ENCODE results near the gene PLA2G1B.

The PLA2G1B gene

DNA sequence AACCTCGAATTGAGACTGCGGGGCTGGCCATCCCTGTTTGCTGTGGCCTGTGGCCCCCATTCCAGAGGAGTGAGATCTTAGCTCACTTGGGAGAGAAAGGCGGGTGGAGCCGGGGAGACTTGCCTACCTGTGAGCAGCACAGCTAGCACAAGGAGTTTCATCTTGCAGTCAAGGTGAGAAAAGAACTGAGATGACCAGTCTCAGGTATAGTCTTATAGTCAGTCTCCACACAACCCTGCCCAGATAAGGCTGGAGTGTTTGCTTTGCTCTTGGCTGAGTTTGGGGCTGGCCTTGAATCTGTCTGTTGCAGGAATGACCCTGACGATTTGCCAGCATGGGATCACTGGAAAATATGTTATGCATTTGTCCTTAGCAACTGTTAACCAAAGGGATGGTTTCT, at the start of gene PLA2G1B:
PLA2G1B (minus strand) TSS at position 187 of the 400 bp plus-strand sequence; CDS start at position 161, 26 bp downstream.
- DNase-seq: no peak

DNA sequence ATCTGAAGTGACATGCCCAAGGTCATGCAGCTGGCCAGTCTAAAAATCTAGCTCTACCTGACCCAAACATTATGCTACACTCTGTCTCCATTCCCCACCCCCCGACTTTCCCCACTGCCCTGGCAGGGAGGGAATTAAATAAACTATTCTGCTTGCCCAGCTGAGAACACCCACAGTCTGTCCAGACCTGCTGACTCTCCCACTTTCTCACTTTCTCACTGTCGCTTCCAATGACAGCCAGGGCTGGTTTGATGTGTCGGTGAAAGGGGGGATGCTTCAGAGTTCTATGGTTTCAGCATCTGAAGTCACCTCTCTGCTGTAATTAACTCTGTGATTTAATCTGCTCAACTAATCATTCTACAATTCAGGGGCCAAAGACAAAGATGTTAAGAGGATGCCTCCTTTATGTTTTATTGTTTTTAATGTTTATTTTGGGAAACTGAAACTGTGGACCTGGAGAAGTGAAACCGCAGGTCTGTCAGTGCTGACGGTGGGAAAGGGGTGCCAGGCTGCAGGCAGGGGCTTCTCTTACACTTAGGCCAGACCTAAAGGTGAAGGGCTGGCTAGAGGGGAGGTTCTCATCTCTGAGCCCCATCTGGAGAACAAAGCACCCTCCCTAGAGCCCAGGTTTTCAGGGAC, 49.5 kb upstream of the PLA2G1B start:
- DNase-seq: no peak

DNA sequence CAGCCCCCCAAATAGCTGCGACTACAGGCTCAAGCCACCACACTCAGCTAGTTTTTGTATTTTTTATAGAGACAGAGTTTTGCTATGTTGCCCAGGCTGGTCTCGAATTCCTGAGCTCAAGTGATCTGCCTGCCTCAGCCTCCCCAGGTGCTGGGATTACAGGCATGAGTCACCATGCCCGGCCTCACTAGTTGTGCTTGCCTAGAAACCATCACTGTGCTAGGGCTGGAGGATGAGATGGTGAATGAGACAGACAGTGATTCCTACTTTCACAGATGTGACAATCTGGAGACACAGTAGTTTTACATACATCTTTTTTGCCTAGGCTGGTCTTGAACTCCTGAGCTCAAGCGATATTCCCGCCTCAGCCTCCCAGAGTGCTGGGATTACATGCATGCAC, 48.8 kb upstream of the PLA2G1B start:
- DNase-seq: no peak

DNA sequence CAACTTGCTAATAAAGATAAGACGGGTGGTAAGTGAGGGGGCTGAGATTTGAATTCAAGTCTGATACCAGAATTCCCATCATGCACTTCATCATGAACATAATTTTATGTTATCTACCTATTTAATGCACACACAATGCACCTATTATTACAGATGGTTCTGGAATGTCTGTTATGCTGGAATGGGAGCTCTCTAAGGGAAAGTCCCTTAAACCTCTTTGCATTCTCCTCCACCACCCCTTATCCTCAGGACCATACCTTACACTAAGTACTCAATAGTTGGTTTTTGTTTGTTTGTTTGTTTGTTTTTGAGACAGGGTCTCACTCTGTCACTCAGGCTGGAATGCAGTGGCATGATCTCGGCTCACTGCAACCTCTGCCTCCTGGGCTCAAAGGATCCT, 48.4 kb upstream of the PLA2G1B start:
- no peak for DNase-seq

DNA sequence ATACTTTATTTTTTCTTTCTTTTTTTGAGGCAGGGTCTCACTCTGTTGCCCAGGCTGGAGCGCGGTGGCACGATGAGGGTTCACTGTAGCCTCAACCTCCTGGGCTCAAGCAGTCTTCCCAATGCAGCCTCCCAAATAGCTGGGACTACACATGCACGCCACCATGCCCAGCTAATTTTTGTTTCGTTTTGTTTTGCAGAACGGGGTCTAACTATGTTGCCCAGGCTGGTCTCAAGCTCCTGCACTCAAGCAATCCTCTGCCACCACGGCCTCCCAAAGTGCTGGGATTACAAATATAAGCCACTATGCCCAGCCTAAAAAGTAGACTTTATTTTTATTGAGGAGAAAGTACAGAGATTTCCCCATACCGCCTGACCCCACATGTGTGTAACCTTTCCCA, 46.1 kb upstream of the PLA2G1B start:
- DNase-seq: no peak

DNA sequence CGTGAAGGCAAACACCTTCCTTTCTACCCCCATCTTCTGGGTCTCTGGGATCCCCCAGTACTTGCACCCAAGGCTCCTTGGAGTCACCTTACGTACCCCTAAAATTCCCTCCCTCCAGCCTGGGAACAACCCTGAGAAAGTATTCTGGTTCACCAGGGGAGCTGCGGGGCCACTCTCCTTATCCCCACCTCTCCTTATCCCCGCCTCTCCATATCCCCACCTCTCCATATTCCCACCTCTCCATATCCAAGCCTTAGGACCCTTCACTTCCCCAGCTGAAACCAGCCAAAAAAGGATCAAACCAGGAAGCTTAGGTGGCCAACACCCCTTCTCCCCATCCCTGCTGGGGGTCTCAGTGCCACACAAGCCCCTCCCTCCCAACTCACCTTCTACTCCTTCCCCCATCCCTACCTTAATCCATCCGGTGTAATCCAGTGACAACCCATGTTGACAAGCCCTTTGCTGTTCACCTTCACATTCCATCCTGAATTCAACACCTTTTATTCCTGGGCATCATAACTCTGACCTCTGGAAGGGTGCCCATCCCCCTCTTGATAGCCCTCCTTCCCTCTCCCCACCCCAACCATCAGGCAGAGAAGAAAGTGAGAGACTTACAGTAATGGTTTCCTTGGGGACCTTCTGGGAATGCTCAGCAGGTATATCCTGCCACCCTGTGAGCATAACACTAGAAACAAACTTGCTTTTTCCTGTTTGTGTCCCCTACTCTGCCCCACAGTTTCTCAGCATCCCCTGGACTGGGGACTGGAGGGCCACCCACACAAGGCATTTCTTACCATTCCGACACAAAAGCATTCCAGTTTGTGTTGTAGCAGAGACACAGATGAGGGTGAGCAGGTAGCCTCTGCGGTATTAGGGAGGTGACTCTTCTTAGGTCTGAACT, 43.0 kb upstream of the PLA2G1B start:
- DNase-seq: no peak

DNA sequence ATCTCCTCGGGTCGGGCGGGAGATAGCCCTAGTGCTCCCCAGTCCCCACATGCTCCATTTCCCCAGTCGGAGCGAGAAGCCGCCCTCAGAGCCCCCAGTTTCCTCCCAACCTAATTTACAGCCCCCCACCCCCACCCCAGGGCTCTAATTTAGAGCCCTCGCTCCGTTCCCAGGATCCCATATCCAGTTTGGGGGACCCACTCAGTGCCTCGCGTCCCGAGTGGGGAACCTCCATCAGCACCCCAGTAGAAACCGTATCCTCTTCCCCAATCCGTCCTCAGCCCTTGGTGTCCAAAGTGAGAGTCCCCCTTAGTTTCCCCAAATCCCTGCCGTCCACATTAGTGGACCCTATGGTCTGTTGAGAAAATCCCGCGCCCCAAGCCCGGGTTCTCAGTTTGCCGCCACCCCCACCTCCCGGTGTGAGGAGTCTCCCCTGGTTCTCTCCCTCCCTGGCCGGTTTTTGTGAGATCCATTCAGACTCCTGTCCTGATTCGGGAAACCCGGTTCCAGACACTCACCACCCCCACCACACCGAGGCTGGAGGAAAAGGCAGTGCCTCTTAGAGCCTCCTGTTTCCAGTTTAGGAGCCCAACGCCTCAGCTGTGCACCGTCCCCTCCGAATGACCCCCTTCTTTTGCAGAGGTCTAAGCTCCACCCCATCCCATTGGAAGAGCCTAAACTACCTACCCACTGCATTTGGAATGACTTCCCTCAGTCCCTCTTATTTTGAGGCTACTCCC, 42.2 kb upstream of the PLA2G1B start:
- no peak for DNase-seq

DNA sequence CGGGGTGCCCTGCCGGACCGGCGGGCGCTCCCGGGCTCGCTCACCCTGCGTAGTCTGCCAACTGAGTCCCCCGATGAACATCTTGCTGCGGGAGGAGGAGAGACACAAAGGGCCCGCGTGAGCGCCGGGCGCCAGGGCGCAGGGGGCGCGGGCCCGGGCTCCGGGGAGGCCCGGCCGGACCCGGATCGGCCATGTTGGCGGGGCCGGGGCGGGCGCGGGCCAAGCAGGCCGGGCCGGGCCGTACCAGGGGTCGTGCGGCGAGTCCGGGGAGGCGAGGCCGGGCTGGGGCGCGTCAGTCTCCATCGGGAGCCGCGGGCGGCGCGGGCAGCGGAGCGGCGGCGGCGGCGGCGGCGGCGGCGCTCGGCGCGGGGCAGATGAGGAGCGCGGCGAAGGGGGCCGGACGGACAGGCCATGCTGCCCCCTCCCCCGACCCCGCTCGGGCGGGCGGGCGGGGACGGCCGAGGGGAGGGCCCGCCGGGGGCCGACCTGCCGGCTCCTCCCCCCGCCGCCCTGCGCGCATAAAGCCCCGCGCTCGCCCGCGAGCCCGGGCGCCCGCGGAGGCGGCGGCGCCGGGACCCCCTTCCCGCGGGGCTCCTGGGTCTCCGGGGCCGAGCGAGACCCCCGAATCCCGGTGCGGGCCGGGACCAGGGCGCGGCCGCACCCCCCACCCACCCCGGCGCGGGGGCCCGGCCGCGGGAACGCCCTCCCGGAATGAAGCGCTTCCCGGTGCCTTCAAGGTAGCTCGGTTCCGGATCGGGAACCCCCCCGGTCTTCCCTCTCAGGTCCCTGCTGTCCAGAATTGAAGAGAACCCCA, 41.4 kb upstream of the PLA2G1B start, which contains the start of gene MSI1:
MSI1 (minus strand) TSS at position 376 of the 814 bp plus-strand sequence; CDS start at position 303, 73 bp downstream.
- DNase-seq: peak; percentile 3

DNA sequence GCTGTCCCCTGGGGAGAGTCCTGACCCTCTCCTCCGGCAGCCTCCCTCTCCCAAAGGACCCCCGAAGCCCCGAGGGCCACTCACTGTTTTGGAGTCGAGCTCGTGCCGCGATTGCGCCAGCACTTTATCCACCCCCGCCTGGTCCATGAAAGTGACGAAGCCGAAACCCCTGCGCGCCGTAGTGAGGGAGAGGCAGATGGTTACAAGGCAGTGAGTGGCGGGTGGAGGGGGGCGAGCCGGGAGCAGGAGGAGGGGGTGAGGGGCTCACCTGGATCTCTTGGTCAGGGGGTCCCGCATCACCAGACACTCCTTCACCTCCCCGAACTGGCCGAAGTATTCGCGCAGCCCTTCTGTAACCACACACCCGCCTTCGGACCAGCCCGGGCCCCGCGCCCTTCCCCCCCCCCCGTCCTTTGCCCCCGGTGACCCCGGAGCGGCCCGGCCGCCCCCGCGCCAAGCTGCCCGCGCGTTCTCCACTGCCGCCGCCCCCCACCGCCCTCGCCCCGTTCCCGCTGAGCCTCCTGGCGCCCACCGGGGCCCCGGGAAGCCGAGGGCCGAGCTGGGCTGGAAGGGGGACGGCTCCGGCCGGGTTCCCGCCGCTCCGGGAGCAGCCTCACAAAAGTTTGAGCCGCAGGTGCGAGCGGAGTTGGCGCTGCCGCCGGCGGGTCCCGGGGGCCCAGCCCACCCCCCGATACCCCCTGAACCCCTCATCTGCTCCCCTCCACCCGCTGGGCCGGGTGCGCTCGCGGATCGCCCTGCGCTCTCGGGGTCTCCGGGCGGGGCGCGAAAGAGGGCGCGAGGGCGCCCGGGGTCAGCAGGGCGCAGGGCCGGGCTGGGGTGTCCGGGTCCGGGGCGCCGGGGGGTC, 40.6 kb upstream of the PLA2G1B start:
- DNase-seq: peak; percentile 10

DNA sequence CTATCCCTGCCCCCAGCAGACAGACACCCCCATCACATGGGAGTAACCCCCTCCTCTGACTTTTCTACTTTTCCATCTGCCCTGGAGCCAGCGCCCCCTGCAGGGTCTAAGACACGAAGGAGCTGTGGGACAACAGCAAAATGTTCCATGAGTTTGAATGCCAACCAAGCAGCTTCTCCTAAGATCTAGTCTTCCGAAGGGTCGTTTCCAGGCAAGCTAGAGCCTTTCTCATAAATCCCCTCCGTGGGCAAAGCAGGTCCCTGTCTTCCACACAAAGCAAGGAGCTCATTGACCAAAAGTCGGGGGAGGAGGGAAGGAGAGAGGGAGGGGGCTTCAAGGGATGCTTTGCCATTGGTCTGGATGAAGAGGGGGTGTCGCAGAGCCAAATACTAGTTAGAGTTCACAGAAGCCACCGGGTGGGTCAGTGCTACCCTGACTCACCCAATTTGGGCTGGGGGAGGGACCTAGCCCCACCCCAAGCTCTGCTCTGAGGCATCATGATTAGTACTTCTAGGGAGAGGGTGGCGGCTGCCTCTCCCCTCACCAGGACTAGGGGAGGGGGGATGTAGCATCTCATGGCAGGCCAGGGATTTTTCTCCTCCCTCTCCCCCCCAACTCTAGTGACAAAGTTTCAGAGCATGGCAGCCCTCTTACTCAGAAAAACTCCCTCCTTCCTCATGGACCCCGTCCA, 39.8 kb upstream of the PLA2G1B start:
- peak; percentile 2 for DNase-seq

DNA sequence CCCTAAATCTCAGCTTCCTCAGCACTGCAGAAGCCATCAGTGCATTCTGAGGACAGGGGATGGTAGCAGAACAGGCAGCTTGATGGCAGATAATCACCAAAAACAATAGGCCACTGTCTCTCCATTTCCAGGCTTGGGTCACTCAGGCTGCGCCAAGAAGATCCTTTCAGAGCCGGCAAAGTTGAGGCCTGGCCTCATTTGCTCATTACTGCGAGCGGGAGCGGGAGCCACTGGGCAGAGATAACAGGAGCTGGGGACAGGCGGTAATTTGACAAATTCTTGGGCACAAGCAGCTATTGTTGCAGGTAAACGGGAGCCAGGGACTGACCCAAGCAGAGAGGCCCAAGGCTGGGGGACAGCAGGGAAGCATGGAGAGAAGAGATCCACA, 39.3 kb upstream of the PLA2G1B start:
- no peak for DNase-seq

DNA sequence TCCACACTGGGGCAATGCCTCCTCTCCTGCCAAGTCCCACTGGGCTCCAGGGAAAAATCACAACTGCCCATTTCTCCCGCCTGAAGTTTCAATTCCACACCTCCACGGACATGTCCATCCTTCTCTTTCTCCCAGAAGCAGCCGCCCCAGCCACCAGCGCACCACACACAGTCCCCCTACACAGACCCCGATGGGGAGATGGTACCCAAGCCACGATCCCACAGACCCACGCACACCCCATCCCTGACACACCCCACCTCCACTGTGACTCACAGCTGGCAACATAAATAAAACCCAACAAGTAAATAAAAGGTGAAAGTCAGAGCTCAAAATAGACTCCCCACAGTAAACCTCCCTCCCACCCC, 38.7 kb upstream of the PLA2G1B start:
- no peak for DNase-seq

DNA sequence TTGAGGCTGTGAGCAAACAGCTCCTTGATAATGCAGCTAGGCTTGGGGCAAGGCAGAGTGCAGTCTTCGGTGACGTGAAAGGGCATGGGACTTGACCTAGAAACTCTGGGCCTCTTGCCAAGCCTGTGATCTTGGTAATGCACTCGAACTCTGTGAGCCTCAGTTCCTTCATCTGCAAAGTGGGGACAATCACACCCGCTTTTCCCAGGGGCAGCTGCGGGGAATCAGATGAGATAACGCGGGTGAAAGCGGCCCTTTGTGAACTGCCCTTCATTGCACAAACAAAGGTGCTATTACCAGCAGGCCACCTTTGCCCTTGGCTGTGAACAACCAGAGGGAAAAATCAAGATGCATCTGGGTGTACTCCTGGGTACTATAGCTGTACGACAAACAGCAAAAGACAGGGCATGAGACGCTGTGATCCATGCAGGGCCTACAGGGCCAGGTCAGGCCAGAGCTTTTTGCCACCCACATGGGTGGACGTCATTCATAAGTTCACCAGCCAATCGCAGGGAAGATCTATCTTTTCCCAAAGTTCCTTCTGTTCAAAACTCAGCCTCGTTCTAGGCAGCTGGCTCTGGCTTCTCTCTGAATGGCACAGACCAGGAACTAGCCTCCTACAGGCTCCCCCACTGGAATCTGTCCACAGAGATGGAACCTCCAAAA, 38.2 kb upstream of the PLA2G1B start:
- no peak for DNase-seq

DNA sequence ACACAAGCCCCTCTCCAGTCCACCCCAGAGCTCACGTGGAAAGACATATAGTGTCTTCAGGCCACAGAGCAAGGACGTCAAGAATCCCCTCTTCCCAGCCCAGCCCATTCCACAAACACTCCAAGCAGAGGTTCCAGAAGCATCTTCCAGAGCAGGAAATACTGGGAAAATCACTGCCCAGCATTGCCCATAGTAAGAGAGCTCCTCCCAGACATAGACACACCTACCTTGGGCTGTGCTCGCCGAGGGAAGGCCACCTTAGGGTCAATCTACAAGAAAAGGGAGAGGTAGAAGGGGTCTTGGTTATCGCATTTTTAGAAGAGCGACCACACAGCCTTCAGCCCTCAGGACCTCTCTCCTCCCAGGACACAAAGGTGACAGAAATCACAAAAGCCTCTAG, 36.9 kb upstream of the PLA2G1B start:
- DNase-seq: no peak

DNA sequence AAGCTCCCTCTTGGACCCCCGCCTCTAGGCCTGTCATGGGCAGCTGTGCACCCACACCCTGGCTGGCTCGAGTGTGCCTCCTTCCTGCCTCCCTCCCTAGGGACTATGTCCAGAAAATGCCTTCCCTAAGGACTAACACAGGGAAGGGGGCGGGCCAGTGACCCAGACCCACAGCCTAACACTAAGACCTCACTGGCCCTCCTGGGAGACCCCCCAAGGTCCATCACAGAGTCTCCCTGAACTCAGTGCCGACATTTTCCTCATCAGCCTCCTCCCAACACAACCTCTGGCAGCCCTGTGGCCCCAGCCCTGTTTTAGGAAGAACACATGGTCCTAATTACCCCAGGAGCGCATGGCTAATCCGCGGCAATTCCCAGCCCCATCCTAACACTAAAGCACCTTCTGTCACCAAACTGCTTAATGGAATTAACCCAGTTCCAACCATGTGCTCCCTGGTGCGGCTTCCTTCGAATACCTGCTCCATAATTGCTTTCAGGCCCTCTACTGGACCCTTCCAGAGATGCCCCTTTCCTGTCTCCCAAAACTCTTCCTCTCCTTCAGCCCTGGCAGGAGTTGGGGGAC, 35.8 kb upstream of the PLA2G1B start:
- no peak for DNase-seq

DNA sequence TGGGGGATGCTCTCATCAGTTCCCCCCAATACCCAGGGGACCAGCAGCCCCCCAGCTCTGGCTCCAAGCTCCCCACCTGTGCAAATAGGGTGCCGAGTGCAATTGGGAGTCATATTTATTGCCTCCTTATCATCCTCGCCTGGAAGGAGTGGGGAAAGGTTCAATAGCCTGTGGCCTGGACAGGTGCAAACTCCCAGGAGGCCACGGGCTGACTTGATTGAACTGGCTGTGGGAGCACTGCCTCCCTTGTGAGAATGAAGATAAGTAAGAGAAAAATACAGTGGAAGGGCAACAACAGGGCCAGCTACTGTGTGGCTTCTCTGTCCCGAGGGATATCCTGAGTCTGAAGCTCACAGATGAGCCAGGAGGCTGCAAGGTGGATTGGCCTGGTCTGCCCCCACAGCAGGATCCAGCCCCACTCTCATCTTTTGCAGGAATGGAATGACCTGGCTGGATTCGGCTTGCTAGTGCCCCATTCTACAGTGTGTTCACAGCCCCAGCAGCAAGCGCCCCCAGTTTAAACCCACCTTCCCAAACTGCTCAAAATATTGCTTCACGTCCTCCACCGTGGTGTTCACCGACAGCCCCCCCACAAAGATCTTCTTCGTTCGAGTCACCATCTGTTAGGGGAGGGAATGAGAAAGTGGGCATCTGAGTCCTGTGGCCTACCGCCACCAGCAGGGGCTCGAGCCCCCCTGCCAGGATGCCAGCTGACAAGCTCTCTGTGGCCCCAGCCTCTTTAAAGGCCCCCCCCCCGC, 35.1 kb upstream of the PLA2G1B start:
- peak; percentile 3 for DNase-seq

DNA sequence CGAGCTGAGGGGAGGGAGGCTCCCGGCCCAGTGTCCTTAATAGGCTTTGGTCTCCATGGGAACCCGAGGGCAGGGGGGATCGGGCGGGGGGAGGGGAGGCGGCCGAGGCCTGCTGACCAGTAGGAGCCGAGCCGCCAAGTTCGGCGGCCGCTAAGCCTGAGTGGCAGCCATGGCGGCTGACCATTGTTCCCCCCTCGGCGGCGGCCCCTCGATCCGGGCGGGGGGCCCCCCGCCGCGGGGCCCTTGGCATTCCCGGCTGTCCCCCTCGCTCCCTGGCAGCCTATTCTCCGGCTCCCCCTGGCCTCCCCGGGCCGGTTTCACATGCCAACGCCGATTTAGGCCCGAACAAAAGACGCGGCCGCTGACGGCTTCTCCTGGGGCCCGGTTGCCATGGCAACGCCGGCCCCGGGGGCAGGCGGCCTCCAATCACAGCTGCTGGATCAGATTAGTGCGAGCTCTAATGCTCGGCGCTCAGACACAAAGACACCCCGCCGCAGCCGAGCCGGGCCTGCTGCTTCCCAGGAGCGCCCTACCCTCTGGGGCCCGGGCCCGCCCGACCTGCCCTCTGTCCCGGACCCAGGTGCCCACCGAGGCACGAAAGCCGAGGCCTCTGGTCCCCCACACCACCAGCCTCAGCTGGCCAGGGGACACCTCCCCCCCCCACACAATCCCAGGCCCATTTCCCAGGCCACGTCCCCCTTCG, 34.1 kb upstream of the PLA2G1B start:
- peak; percentile 95 for DNase-seq

DNA sequence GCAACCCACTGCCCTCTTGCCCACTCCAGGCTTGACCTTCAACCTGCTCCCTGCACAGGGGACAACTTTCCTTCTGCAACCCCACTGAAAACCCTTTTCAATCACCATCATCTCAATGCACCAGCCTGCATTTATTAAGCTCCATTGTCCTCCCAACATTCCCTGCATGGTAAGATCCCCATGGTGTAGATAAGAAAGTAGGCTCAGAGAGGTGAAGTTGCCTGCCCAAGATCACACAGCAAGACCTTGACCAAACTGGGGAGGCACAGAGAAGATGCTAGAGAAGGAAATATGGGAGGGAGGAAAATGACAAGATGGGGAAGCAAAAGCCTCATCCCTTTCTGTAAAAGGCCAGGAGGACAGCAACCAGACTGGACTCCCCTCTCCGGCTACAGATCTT, 31.5 kb upstream of the PLA2G1B start:
- no peak for DNase-seq
